ENCODE data around the gene CARS2.
"Not testable (repeated sequence)": the region's sequence is repeated elsewhere in the genome, so short reads cannot be mapped to it uniquely, and the experiment has no call there.

Gene CARS2

GRCh38 chr13:110705826-110706569, at the start of gene CARS2:
CARS2 (minus strand) TSS chr13:110706116; CDS start chr13:110706093, 23 bp downstream.
- DNase-seq (ENCODE audit: low read depth) = peak; percentile 96

GRCh38 chr13:110748271-110748670, 42.4 kb upstream of the CARS2 start:
- no peak for DNase-seq (ENCODE audit: low read depth)

GRCh38 chr13:110746438-110746837, 40.5 kb upstream of the CARS2 start:
- DNase-seq (ENCODE audit: low read depth) = no peak

GRCh38 chr13:110743687-110744086, 37.8 kb upstream of the CARS2 start:
- no peak for DNase-seq (ENCODE audit: low read depth)

GRCh38 chr13:110737555-110737954, 31.6 kb upstream of the CARS2 start:
- DNase-seq (ENCODE audit: low read depth) = no peak

GRCh38 chr13:110734561-110734960, 28.6 kb upstream of the CARS2 start:
- no peak for DNase-seq (ENCODE audit: low read depth)

- DNase-seq (ENCODE audit: low read depth) = no peak
Observed at GRCh38 chr13:110731072-110731471, 25.2 kb upstream of the CARS2 start.

GRCh38 chr13:110726726-110727125, 20.8 kb upstream of the CARS2 start:
- no peak for DNase-seq (ENCODE audit: low read depth)

- DNase-seq (ENCODE audit: low read depth) = not testable (repeated sequence)
Observed at GRCh38 chr13:110726153-110726552, 20.2 kb upstream of the CARS2 start.

- no peak for DNase-seq (ENCODE audit: low read depth)
Observed at GRCh38 chr13:110723598-110723997, 17.7 kb upstream of the CARS2 start.

GRCh38 chr13:110722971-110723370, 17.1 kb upstream of the CARS2 start:
- DNase-seq (ENCODE audit: low read depth) = no peak

- DNase-seq (ENCODE audit: low read depth) = no peak
Observed at GRCh38 chr13:110719036-110719710, 13.3 kb upstream of the CARS2 start.

- peak; percentile 40 for DNase-seq (ENCODE audit: low read depth)
Observed at GRCh38 chr13:110716247-110716515, 10.3 kb upstream of the CARS2 start.

GRCh38 chr13:110715395-110716246, 9.7 kb upstream of the CARS2 start:
- peak; percentile 100 for DNase-seq (ENCODE audit: low read depth)

GRCh38 chr13:110714797-110715394, 9.0 kb upstream of the CARS2 start:
- peak; percentile 48 for DNase-seq (ENCODE audit: low read depth)

- peak; percentile 31 for DNase-seq (ENCODE audit: low read depth)
Observed at GRCh38 chr13:110713981-110714796, 8.3 kb upstream of the CARS2 start.

GRCh38 chr13:110713642-110713952, 7.7 kb upstream of the CARS2 start, which contains the start of gene ING1:
ING1 (plus strand) TSS chr13:110713700; CDS start chr13:110714150, 450 bp downstream.
- DNase-seq (ENCODE audit: low read depth) = no peak

- DNase-seq (ENCODE audit: low read depth) = peak; percentile 100
Observed at GRCh38 chr13:110712849-110713641, 7.1 kb upstream of the CARS2 start.

- DNase-seq (ENCODE audit: low read depth) = peak; percentile 81
Observed at GRCh38 chr13:110712081-110712848, 6.3 kb upstream of the CARS2 start.

All from fibroblast of gingiva (primary cell).